B cell (primary cell): ENCODE results near the gene NT5DC4.

Experiments
- EZH2 ChIP-seq: IDR thresholded peaks from 2 replicates; pipeline ENCODE4 v1.6.1; 2012; ENCODE audit warnings: borderline replicate concordance, low read depth, mild to moderate bottlenecking, moderate library complexity, low read length; ENCODE audit not compliant: insufficient read depth, poor library complexity, severe bottlenecking
- TF ChIP-seq, protein P1 (sequence below): fragments of 200-600 bp; IDR thresholded peaks from one replicate; pipeline ENCODE4 v1.8.0; 2022; ENCODE audit warnings: antibody characterized with exemption, mild to moderate bottlenecking

DNA sequence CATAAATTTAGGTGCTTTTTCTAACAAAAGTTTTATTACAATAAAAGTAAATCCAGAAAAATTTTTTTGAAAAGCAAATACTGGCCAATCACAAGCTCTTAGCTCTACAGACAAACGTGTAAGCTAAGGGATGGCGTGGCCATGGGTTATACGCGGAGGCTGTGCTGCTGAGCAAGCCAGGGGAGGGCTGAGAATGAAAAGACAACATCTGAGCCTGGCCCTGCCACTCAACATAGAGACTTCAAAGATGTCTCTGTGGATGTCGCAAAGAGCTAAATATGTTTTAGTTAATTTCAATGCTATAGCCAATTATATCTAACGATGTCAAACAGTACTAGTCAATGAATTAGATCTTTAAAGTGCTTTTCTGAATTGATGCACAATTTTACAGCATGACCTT is 33.3 kb upstream of the NT5DC4 start:
- TF ChIP-seq, protein P1, sequence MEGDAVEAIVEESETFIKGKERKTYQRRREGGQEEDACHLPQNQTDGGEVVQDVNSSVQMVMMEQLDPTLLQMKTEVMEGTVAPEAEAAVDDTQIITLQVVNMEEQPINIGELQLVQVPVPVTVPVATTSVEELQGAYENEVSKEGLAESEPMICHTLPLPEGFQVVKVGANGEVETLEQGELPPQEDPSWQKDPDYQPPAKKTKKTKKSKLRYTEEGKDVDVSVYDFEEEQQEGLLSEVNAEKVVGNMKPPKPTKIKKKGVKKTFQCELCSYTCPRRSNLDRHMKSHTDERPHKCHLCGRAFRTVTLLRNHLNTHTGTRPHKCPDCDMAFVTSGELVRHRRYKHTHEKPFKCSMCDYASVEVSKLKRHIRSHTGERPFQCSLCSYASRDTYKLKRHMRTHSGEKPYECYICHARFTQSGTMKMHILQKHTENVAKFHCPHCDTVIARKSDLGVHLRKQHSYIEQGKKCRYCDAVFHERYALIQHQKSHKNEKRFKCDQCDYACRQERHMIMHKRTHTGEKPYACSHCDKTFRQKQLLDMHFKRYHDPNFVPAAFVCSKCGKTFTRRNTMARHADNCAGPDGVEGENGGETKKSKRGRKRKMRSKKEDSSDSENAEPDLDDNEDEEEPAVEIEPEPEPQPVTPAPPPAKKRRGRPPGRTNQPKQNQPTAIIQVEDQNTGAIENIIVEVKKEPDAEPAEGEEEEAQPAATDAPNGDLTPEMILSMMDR = no peak
- no peak for TF ChIP-seq EZH2
